Liver (tissue), 9 donors: ENCODE measurements around the gene CELF1. TPM values are rescaled to one million over a fixed set of nuclear protein-coding genes. Genes with fewer than 3 reads are reported as not detected.

Experiments used
- DNase-seq: peaks from one replicate; pipeline ENCODE4 v3.0.0-alpha.2; 2017; ENCODE audit warnings: low spot score
- H3K27ac ChIP-seq, 2 donors: one replicate each; pipeline ENCODE4 v1.7.0; 2013; ENCODE audit warnings: inconsistent platforms in 2 of 2, low read length in 2 of 2, control low read depth in 1 of 2, low read depth in 1 of 2, mild to moderate bottlenecking in 1 of 2
- H3K27me3 ChIP-seq, 4 donors: one replicate each; pipeline versions ENCODE4 v1.6.1 to v1.7.0; 2013; ENCODE audit warnings: low read length in 3 of 4, inconsistent platforms in 1 of 4, mild to moderate bottlenecking in 1 of 4, moderate library complexity in 1 of 4; ENCODE audit not compliant: control insufficient read depth in 4 of 4, insufficient read depth in 4 of 4
- H3K36me3 ChIP-seq, 4 donors: one replicate each; pipeline versions ENCODE4 v1.6.1 to v1.7.0; 2013; ENCODE audit warnings: low read length in 3 of 4, mild to moderate bottlenecking in 3 of 4, low read depth in 1 of 4, moderate library complexity in 1 of 4; ENCODE audit not compliant: control insufficient read depth in 4 of 4, insufficient read depth in 3 of 4
- H3K4me1 ChIP-seq, 4 donors: one replicate each; pipeline versions ENCODE4 v1.6.1 to v1.7.0; 2013; ENCODE audit warnings: low read length in 3 of 4, mild to moderate bottlenecking in 3 of 4, moderate library complexity in 1 of 4; ENCODE audit not compliant: control insufficient read depth in 4 of 4, insufficient read depth in 4 of 4
- H3K4me3 ChIP-seq, 3 donors: one replicate each; pipeline versions ENCODE4 v1.6.1 to v1.7.0; 2013; ENCODE audit warnings: low read length in 3 of 3, control low read depth in 1 of 3, low read depth in 1 of 3, mild to moderate bottlenecking in 1 of 3
- H3K9ac ChIP-seq, 2 donors: one replicate each; pipeline ENCODE4 v1.7.0; 2013; ENCODE audit warnings: low read length in 2 of 2, mild to moderate bottlenecking in 2 of 2, moderate library complexity in 2 of 2, control low read depth in 1 of 2, low read depth in 1 of 2
- H3K9me3 ChIP-seq, 4 donors: one replicate each; pipeline versions ENCODE4 v1.6.1 to v1.7.0; 2013; ENCODE audit warnings: low read length in 3 of 4; ENCODE audit not compliant: control insufficient read depth in 4 of 4
- ATF3 ChIP-seq: IDR thresholded peaks from 2 replicates; pipeline ENCODE4 v1.6.1; 2016; ENCODE audit warnings: antibody characterized with exemption
- EGR1 ChIP-seq, 2 donors: IDR thresholded peaks; 2 replicates each; pipeline ENCODE4 v1.6.1; 2016 to 2018; ENCODE audit warnings: antibody characterized with exemption in 2 of 2, low read depth in 2 of 2
- FOXA1 ChIP-seq: IDR thresholded peaks from 2 replicates; pipeline ENCODE4 v1.6.1; 2016; ENCODE audit warnings: antibody characterized with exemption
- FOXA2 ChIP-seq: IDR thresholded peaks from 2 replicates; pipeline ENCODE4 v1.6.1; 2016; ENCODE audit warnings: antibody characterized with exemption
- GABPA ChIP-seq, 2 donors: IDR thresholded peaks in 1 of 2; conservative IDR thresholded peaks in 1 of 2; 2 replicates each; pipeline ENCODE4 v1.6.1; 2016; ENCODE audit warnings: antibody characterized with exemption in 2 of 2, mild to moderate bottlenecking in 1 of 2, moderate library complexity in 1 of 2
- HNF4A ChIP-seq, 2 donors: conservative IDR thresholded peaks; 2 replicates each; pipeline ENCODE4 v1.6.1; 2016; ENCODE audit warnings: antibody characterized with exemption in 2 of 2, mild to moderate bottlenecking in 2 of 2
- HNF4G ChIP-seq: IDR thresholded peaks from 2 replicates; pipeline ENCODE4 v1.6.1; 2016; ENCODE audit warnings: antibody characterized with exemption
- NR2F2 ChIP-seq: IDR thresholded peaks from 2 replicates; pipeline ENCODE4 v1.6.1; 2016; ENCODE audit warnings: antibody characterized with exemption
- RAD21 ChIP-seq, 2 donors: IDR thresholded peaks; 2 replicates each; pipeline ENCODE4 v1.6.1; 2016; ENCODE audit warnings: antibody characterized with exemption in 2 of 2, mild to moderate bottlenecking in 2 of 2
- RXRA ChIP-seq, 2 donors: IDR thresholded peaks; 2 replicates each; pipeline ENCODE4 v1.6.1; 2017 to 2018; ENCODE audit warnings: antibody characterized with exemption in 2 of 2, mild to moderate bottlenecking in 1 of 2
- SP1 ChIP-seq: IDR thresholded peaks from 2 replicates; pipeline ENCODE4 v1.6.1; 2018; ENCODE audit warnings: antibody characterized with exemption, mild to moderate bottlenecking
- TAF1 ChIP-seq: conservative IDR thresholded peaks from 2 replicates; pipeline ENCODE4 v1.6.1; 2016; ENCODE audit warnings: antibody characterized with exemption, mild to moderate bottlenecking
- YY1 ChIP-seq: IDR thresholded peaks from 2 replicates; pipeline ENCODE4 v1.6.1; 2016; ENCODE audit warnings: antibody characterized with exemption, mild to moderate bottlenecking
- ZBTB33 ChIP-seq: IDR thresholded peaks from 2 replicates; pipeline ENCODE4 v1.6.1; 2016; ENCODE audit warnings: antibody characterized with exemption
- WGBS: extraction: QIAGEN DNeasy Blood & Tissue Kit; methylation state at CpG from one replicate; pipeline ENCODE4 v1.1.7; 2013; 5-methylcytosine and 5-hydroxymethylcytosine counted together
- polyA plus RNA-seq, 2 donors: library from polyadenylated mRNA; stranded (reverse) in 1 of 2; unstranded in 1 of 2; fragments of 200-250 nt in 1 of 2; fragments of >200 nt in 1 of 2; fragmentation: Nextera tagmentation in 1 of 2; extraction: Ambion mirVana in 1 of 2; gene quantifications; one replicate each; pipeline versions ENCODE4 v1.2.1 to v1.2.3, GENCODE V29; 2013 to 2015
- total RNA-seq, 2 donors: library from RNA; depleted of rRNA; stranded (reverse); fragments of >200 nt; gene quantifications; one replicate each; pipeline ENCODE4 v1.2.3, GENCODE V29; 2014
- TF ChIP-seq, protein P1 (sequence below): IDR thresholded peaks from 2 replicates; pipeline ENCODE4 v1.6.1; 2016; ENCODE audit warnings: antibody characterized with exemption
- TF ChIP-seq, protein P2 (sequence below): fragments of 150-350 bp; IDR thresholded peaks from 2 replicates; pipeline ENCODE4 v1.5.1; 2017; ENCODE audit warnings: improper control_type of control experiment, low read depth, low read length; ENCODE audit not compliant: missing input control
- TF ChIP-seq, protein P3 (sequence below): IDR thresholded peaks from 2 replicates; pipeline ENCODE4 v1.6.1; 2016; ENCODE audit warnings: antibody characterized with exemption, mild to moderate bottlenecking
- donor health status: healthy.
- donor health status: healthy.
- donor health status: healthy.
- donor health status: healthy.
- donor health status: healthy.

Gene CELF1
- total and polyA plus RNA-seq, 4 donors: 23.5 to 139 (median 60.3) TPM

DNA sequence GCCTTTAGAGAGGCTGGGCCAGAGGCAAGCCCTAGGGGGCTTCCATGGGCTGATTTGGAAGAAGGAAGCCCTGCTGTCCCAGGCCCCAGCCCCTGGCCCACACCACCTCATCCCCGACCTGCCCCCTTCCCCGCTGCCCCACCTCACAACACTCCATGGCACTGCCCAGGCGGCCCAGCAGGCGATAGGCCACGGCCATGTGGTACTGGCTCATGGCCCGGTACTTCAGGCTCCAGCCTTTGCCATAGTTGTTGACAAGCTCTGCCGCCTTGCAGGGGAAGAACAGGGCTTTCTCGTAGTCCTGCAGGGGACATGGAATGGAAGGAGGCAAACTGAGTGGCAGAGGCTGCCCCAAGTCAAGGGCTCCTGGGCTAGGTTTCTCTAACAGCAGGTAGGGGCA is 110.4 kb downstream of the CELF1 start:
- Histone ChIP-seq H3K36me3 (no peaks in the 10 kb centered on the region), H3K27me3 (no peaks in the 10 kb centered on the region), H3K4me3 (no peak overlapping the region), H3K9me3 (no peaks in the 10 kb centered on the region), H3K4me1 (peaks cover 2 to 14% (median 10%) of the 10 kb centered on the region in 4 donors), H3K9ac (no peak overlapping the region), H3K27ac (no peak overlapping the region)
- 86% methylated on average over 8 of the region's 8 CpGs for WGBS
- no peak for DNase-seq
- TF ChIP-seq RXRA (IDR thresholded peaks at IDR 0.05): no peak
- no peak for TF ChIP-seq HNF4A (conservative IDR thresholded peaks at IDR 0.05)
- no peak for TF ChIP-seq HNF4G
- no peak for TF ChIP-seq NR2F2
- no peak for TF ChIP-seq GABPA (IDR thresholded peaks at IDR 0.05 in 1 of 2, conservative IDR thresholded peaks at IDR 0.05 in 1 of 2)
- no peak for TF ChIP-seq ATF3
- TF ChIP-seq RAD21 (IDR thresholded peaks at IDR 0.05): no peak
- TF ChIP-seq, protein P1, sequence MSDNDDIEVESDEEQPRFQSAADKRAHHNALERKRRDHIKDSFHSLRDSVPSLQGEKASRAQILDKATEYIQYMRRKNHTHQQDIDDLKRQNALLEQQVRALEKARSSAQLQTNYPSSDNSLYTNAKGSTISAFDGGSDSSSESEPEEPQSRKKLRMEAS: no peak
- TF ChIP-seq FOXA1: no peak
- no peak for TF ChIP-seq YY1
- TF ChIP-seq FOXA2: no peak
- no peak for TF ChIP-seq SP1
- TF ChIP-seq EGR1 (IDR thresholded peaks at IDR 0.05; ENCODE audit: low read depth in 2 of 2): no peak
- TF ChIP-seq TAF1: no peak
- TF ChIP-seq, protein P2, sequence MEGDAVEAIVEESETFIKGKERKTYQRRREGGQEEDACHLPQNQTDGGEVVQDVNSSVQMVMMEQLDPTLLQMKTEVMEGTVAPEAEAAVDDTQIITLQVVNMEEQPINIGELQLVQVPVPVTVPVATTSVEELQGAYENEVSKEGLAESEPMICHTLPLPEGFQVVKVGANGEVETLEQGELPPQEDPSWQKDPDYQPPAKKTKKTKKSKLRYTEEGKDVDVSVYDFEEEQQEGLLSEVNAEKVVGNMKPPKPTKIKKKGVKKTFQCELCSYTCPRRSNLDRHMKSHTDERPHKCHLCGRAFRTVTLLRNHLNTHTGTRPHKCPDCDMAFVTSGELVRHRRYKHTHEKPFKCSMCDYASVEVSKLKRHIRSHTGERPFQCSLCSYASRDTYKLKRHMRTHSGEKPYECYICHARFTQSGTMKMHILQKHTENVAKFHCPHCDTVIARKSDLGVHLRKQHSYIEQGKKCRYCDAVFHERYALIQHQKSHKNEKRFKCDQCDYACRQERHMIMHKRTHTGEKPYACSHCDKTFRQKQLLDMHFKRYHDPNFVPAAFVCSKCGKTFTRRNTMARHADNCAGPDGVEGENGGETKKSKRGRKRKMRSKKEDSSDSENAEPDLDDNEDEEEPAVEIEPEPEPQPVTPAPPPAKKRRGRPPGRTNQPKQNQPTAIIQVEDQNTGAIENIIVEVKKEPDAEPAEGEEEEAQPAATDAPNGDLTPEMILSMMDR: no peak

DNA sequence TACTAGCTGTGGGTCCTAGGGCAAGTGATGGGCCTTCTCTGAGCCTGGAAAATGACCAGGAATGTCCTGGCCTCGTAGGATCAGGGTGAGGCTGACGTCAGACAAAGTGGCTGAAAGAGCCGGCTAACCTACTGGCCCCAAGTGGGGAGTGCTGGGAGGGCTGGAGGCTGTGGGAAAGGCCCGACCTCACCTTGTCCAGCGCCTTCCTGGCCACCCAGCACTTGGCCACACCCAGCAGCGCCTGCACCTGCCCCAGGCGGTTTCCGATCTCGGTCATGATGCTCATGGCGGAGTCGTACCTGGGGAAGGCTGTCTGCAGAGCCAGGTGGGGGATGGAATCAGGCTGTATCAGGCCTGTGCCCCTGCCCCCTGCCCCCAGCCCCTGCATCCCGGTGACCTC is 111.5 kb downstream of the CELF1 start:
- Histone ChIP-seq H3K9ac (no peak overlapping the region), H3K27ac (no peak overlapping the region), H3K4me3 (no peak overlapping the region), H3K27me3 (no peaks in the 10 kb centered on the region), H3K36me3 (no peaks in the 10 kb centered on the region), H3K4me1 (peaks cover 2 to 18% (median 14%) of the 10 kb centered on the region in 4 donors), H3K9me3 (no peaks in the 10 kb centered on the region)
- no peak for TF ChIP-seq RAD21 (IDR thresholded peaks at IDR 0.05)
- no peak for TF ChIP-seq FOXA1
- TF ChIP-seq EGR1 (IDR thresholded peaks at IDR 0.05; ENCODE audit: low read depth in 2 of 2): no peak
- no peak for TF ChIP-seq ZBTB33
- TF ChIP-seq GABPA (IDR thresholded peaks at IDR 0.05 in 1 of 2, conservative IDR thresholded peaks at IDR 0.05 in 1 of 2): no peak
- TF ChIP-seq, protein P3, sequence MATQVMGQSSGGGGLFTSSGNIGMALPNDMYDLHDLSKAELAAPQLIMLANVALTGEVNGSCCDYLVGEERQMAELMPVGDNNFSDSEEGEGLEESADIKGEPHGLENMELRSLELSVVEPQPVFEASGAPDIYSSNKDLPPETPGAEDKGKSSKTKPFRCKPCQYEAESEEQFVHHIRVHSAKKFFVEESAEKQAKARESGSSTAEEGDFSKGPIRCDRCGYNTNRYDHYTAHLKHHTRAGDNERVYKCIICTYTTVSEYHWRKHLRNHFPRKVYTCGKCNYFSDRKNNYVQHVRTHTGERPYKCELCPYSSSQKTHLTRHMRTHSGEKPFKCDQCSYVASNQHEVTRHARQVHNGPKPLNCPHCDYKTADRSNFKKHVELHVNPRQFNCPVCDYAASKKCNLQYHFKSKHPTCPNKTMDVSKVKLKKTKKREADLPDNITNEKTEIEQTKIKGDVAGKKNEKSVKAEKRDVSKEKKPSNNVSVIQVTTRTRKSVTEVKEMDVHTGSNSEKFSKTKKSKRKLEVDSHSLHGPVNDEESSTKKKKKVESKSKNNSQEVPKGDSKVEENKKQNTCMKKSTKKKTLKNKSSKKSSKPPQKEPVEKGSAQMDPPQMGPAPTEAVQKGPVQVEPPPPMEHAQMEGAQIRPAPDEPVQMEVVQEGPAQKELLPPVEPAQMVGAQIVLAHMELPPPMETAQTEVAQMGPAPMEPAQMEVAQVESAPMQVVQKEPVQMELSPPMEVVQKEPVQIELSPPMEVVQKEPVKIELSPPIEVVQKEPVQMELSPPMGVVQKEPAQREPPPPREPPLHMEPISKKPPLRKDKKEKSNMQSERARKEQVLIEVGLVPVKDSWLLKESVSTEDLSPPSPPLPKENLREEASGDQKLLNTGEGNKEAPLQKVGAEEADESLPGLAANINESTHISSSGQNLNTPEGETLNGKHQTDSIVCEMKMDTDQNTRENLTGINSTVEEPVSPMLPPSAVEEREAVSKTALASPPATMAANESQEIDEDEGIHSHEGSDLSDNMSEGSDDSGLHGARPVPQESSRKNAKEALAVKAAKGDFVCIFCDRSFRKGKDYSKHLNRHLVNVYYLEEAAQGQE: no peak
- 92% methylated on average over 12 of the region's 12 CpGs for WGBS
- DNase-seq: no peak
